Islet of Langerhans (tissue), 1 donor: ENCODE measurements around the gene ATP10A.
"Not testable (repeated sequence)": the region's sequence is repeated elsewhere in the genome, so short reads cannot be mapped to it uniquely, and the experiment has no call there.

Experiments
- FAIRE-seq: peaks from one replicate; lab custom pipeline; 2011; peaks lifted over from hg19 to GRCh38; lab: Jason Lieb, UNC

ATP10A gene

GRCh38 chr15:25880877-25881276 lies 17.8 kb upstream of the ATP10A start:
- not testable (repeated sequence) for FAIRE-seq

GRCh38 chr15:25880411-25880810 lies 17.3 kb upstream of the ATP10A start:
- FAIRE-seq: no peak

- FAIRE-seq: no peak
These were observed 16.3 kb upstream of the ATP10A start for GRCh38 chr15:25879438-25879837.

GRCh38 chr15:25877681-25878080 lies 14.6 kb upstream of the ATP10A start:
- no peak for FAIRE-seq

DNA sequence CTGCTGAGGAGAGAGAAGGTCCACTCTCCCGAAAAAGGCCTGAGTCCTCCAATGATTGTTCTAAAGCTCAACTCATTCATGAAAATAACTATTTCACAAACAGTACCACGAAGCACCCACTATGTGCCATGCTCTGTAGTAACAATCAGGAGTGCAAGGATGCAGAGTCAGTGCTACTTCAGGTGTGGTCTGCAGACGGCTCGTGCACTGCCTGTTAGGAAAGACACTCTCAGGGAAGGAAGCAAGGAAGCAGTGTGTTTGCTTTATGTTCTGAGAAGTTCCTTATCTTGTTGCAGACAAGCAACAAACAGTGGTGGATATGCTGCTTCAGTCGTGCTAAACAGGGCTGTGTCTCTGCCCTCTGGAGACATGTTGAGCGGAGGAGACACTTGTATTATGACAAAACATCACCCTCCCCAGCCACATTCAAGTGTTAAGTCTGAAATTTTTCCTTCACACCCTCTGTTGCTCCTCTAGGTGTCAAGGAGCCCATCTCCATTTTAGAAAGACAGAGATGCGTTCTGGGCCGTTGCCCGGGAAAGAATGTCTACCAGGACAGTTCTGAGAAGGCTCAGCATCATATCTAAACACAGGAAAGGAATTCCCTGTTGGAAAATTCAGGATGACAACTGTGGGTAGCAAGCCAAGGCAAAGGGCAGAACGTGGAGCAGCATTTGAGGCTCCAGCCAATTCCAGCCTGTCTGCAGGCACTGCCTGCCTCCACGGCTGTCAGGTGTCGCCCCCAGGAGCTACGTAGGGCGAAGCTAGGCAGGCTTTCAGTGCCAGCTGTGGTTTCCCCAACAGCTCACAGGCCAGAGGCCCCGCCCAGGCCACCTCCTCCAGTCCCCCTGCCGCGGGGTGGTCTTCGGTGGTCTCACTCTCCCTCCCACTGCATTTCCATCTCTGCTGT lies 13.4 kb upstream of the ATP10A start:
- FAIRE-seq: no peak

- FAIRE-seq: no peak
These were observed 12.4 kb upstream of the ATP10A start for GRCh38 chr15:25875566-25875965.

DNA sequence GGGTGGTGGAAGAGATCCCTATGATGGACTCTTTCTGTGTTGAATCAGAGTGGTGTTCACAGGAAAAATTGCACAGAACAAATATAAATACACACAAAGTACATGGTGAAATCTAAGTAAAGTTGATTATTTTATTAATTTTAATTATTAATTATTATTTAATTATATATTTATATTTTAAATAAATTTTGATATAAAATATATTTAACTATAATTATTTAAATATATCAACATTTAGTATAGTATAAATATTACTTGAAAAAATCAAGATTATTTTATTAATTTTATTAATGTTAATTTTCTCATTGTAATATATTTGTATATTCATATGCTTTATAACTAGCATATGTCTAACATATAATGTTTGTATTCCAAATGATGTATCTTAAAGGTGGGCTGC lies 11.3 kb upstream of the ATP10A start:
- FAIRE-seq: no peak

DNA sequence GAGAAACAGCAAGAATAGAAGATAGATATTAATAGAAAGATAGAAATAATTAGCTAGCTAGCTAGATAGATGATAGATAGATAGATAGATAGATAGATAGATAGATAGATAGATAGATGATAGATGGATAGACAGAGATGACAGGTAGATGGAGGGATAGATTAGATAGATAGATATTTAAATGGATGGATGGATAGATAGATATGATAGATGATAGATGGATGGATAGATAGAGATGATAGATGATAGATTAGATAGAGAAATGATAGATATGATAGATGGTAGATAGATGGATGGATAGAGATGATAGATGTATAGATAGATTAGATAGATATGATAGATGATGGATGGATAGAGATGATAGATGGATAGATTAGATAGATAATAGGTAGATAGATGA lies 8.3 kb upstream of the ATP10A start:
- no peak for FAIRE-seq

GRCh38 chr15:25870938-25871337 lies 7.8 kb upstream of the ATP10A start:
- FAIRE-seq: no peak

GRCh38 chr15:25869701-25870100 lies 6.6 kb upstream of the ATP10A start:
- FAIRE-seq: no peak

GRCh38 chr15:25866874-25867273 lies 3.7 kb upstream of the ATP10A start:
- FAIRE-seq: no peak

GRCh38 chr15:25866251-25866650 lies 3.1 kb upstream of the ATP10A start:
- FAIRE-seq: no peak

GRCh38 chr15:25864966-25865365 lies 1.8 kb upstream of the ATP10A start:
- FAIRE-seq: no peak

DNA sequence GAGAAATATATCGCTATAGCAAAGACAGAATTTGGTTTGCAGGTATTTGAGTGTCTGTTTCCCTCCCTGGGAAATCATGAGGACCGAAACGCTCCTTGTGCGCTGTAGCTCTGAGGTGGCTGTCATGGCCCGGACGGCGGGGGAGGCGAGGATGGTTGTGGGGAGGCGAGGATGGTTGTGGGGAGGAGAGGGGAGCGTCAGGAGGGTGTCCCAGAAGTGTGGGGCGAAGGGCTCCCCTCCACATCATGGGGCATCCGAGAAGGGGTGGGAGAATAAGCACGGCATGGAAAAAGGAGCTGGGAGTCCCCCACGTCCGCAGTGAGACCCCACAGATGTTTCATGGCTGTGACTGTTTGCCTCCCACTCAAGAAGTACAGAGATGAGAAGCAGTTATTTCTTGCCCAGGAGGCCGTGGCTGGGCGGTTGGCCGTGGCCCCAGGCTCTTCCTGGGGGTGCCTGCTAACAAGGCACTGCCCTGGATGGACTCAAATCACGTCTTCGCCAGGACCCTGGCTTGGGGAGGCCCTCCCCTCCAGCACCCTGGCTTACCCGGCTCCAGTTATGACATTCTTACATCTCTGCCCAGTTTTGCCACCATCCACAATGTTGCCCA lies 947 bp upstream of the ATP10A start:
- FAIRE-seq: no peak

DNA sequence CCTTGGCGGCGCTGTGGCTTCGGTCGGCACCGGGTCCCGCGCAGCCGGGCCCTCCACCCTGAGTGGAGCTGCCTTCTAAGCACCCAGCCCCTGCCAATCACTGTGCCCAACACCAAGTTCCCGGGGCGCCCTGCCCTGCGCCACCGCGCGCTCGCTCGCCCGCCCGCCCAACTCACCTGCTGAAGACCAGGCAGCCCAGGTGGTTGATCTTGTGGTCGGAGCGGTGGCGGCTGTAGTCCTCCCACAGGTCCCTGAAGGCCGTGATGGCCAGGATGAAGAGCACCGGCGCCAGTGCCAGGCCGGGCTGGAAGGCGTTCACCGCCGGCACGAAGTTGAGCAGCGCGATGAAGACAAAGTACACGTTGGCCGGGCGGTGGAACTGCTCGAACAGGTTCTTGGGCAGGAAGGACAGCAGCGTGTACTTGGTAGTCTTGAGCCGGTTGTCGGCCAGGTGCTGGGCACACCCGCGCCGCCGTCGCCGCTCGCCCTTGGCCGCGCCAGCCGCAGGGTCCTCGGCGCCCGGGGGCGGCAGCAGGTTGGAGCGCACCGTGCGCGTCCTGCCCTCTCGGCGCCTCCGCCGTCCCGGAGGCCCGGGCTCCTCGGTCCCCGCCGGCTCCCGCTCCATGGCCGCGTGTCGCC lies 536 bp downstream of the ATP10A start:
- no peak for FAIRE-seq

- no peak for FAIRE-seq
These were observed 1.1 kb downstream of the ATP10A start for GRCh38 chr15:25862071-25862471.

DNA sequence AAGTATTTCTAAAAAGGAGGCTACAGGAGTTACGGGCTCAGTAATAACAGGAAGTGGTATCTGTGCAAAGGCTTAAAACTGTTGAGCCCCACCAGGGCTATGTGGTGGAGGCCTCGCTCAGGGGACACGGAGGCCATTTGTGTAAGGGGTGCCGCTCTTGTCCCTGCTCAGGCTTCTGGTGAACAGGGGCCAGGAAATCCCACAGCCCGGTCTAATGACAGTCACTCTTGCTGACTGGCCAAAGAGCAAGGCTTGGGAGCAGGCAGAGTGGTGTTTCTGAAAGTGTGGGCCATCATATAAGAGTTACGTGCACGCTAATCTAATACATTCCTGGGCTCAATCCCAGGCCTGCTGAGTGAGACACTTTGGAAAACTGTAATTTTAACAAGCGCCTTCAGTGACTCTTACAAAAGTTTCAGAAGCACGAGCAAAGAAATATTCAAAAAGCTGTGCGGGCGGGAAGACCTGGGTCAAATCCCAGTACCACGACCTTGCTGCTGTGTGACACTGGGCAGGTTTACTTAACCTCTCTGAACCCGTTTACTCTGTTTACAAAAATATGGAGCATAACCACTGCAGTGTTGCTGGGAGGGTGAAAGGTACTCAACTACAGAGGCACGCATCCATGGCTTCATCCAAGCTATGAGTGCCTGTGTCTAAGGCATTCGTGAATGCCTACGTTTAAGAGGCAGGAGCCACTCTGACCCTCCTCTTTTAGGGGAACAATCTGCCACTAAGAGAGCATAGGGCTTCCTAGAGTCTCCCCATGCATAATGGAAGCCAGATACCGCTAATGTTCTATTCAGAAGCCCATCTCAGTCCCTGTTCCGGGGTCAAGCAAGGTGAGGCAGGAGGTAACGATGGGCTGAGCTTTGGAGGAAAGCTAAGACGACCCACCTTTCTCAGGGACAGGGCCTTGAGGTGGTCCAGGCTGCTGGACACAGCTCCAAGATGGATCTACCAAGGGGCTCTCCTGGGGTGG lies 2.0 kb downstream of the ATP10A start:
- FAIRE-seq: no peak

DNA sequence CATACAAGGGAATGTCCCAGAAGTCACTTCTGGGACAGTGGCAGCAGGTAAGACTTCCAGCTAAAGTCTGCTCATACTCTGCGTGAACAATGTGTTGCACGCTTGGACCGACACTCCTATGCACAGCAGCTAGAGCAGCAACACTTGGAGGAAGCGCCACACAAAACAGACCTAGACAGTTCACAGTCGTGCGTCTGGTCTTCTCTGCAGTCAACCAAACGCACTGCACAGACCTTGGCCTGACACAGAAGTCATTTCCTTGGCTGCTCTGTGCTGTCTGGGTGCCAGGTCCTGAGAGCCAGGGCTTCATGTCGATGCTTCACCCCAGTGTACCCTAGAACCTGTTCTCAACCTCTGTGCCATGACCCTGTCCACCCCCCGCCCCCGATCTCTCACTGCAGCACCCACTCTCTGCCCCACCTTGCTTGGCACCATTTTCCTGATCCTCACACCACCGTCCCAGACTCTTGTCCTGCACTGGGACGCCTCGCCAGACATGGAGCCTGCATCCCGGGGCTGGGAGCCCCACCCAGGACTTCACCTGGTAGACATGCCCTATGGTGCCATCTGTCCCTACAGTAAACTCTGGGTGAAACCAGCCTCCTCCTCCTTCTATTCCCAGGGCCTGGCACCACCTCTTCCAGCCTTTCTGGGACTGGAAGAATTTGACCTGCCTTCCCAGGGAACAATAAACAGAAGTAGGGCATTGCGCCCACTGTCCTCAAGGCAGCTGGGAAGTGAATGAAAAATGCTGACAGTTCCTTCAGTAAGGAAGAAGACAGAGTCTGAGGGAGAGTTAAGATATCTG lies 3.1 kb downstream of the ATP10A start:
- FAIRE-seq: no peak

DNA sequence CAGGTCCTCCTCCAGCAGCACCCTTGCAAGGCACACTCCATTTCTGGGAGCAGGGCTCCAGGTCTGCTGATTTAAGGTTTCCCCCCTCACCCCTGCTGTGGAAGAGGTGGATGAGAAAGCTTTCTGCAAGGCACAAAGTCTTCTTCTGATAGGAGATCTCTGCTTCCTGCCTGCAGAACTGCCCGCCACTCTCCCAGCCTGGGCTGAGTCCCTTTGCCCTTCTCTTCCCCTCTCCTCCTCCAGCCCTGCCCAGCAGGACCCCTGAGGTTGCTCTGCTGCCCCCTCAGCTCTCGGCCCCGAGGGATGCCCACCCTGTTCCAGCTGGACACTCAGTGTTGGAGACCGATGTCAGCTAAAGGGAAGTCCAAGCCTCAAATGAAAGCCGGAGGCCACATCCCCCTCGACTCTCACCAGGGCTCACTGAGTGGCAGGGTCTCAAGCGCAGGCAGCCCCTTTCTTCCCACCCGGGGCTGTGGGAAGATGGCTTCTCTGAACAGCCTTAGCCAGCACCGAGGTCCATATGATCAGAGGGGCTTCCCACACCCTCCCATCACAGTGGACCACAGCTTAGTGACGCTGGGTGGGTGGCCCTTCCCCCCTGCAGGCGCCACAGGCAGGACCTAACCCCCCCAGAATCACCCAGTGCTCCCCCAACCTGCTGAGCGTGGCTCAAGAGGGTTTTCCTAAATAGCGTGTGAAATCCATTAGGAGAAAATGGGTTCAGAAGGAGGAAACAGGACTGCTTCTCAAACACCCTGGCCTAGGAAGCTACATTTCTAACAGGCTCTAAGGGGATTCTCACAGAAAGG lies 4.0 kb downstream of the ATP10A start:
- FAIRE-seq: no peak

- FAIRE-seq: not testable (repeated sequence)
These were observed 7.1 kb downstream of the ATP10A start for GRCh38 chr15:25856059-25856458.
